ENCODE data around the gene NXN. TPM values are rescaled to one million over a fixed set of nuclear protein-coding genes. Genes with fewer than 3 reads are reported as not detected.
A peak's percentile ranks its signal among the peaks of the same experiment; 100 is the strongest.
"Not testable (repeated sequence)": the region's sequence is repeated elsewhere in the genome, so short reads cannot be mapped to it uniquely, and the experiment has no call there.

Gene NXN
- total and polyA plus RNA-seq, 4 donors = 25.7 to 60.6 (median 44.0) TPM

GRCh38 chr17:850851-851763 is 128.5 kb downstream of the NXN start:
- H3K9me3 ChIP-seq (ENCODE audit: control insufficient read depth, insufficient read depth, low read length) = no peaks in the 10 kb centered on the region
- DNase-seq (ENCODE audit: low read depth in 4 of 6, low spot score in 6 of 6) = peak in 1 of 6 donors; percentile 76
- no peaks in the 10 kb centered on the region for H3K27me3 ChIP-seq (ENCODE audit: control insufficient read depth, insufficient read depth, low read length)
- peak overlapping the region; percentile 79 for H3K27ac ChIP-seq (ENCODE audit: low read depth, low read length)
- peaks cover 45% of the 10 kb centered on the region for H3K4me1 ChIP-seq (ENCODE audit: control insufficient read depth, insufficient read depth, low read length)
- H3K4me3 ChIP-seq (ENCODE audit: low read depth, low read length) = no peak overlapping the region
- 47% methylated on average over 24 of the region's 30 CpGs for WGBS (ENCODE audit: insufficient coverage)
- peaks cover 6% of the 10 kb centered on the region for H3K36me3 ChIP-seq (ENCODE audit: control insufficient read depth, insufficient read depth, low read length)

GRCh38 chr17:850086-850850 is 129.3 kb downstream of the NXN start:
- H3K9me3 ChIP-seq (ENCODE audit: control insufficient read depth, insufficient read depth, low read length) = no peaks in the 10 kb centered on the region
- H3K27me3 ChIP-seq (ENCODE audit: control insufficient read depth, insufficient read depth, low read length) = no peaks in the 10 kb centered on the region
- peak overlapping the region; percentile 79 for H3K27ac ChIP-seq (ENCODE audit: low read depth, low read length)
- WGBS (ENCODE audit: insufficient coverage) = 81% methylated on average over 14 of the region's 25 CpGs
- H3K4me1 ChIP-seq (ENCODE audit: control insufficient read depth, insufficient read depth, low read length) = peaks cover 45% of the 10 kb centered on the region
- no peak for DNase-seq (ENCODE audit: low read depth in 4 of 6, low spot score in 6 of 6)
- peaks cover 6% of the 10 kb centered on the region for H3K36me3 ChIP-seq (ENCODE audit: control insufficient read depth, insufficient read depth, low read length)
- no peak overlapping the region for H3K4me3 ChIP-seq (ENCODE audit: low read depth, low read length)

- no peaks in the 10 kb centered on the region for H3K27me3 ChIP-seq (ENCODE audit: control insufficient read depth, insufficient read depth, low read length)
- no peaks in the 10 kb centered on the region for H3K9me3 ChIP-seq (ENCODE audit: control insufficient read depth, insufficient read depth, low read length)
- 66% methylated on average over 11 of the region's 11 CpGs for WGBS (ENCODE audit: insufficient coverage)
- peaks cover 48% of the 10 kb centered on the region for H3K4me1 ChIP-seq (ENCODE audit: control insufficient read depth, insufficient read depth, low read length)
- DNase-seq (ENCODE audit: low read depth in 4 of 6, low spot score in 6 of 6) = no peak
- H3K27ac ChIP-seq (ENCODE audit: low read depth, low read length) = peak overlapping the region; percentile 22
- no peak overlapping the region for H3K4me3 ChIP-seq (ENCODE audit: low read depth, low read length)
- H3K36me3 ChIP-seq (ENCODE audit: control insufficient read depth, insufficient read depth, low read length) = peaks cover 6% of the 10 kb centered on the region
Measured at GRCh38 chr17:848402-848801, 131.2 kb downstream of the NXN start.

DNA sequence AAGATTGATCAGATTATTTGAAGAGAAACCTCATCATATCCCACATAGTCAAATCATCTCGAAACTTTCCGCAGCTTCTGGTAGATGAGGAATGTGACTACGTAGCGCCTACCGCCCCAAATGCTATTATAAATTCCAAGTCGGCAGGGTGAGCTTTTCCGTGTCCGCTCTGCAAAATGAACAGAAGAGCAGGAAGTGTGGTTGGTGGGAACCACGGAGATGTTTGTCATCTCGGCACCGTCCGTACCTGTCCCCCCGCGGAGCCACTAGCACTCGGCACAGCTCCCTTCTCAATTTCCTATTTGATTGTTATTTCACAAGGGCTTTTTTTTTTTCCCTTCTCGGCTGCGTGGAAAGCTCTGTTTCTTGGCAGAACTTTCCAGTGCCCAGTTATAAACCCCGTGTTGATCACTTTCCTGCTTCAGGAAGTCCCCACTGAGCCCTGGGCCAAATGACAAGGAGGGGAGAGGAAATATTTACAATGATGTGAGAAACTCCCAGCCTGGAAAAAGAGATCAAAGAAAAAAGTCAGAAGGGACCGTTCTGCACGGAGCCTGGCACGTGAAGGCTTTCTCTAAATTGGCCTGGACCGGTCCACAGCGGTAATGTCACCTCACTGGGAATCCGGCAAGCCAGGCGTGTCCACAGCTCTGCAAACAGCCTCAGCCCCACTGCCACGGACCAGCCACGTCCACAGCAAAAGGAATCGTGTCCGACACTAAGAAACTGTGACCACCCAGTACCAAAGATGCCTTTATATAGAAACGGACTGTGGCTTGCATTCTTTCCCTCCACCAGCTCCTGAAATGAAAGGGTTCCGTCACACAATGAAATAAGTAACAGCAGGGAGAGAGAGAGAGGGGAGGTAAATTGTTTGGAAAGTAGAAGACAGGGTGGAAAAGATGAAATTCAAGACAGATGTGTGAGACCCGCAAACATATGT is 132.4 kb downstream of the NXN start:
- Histone ChIP-seq H3K36me3 (ENCODE audit: control insufficient read depth, insufficient read depth, low read length) (peaks cover 8% of the 10 kb centered on the region), H3K27ac (ENCODE audit: low read depth, low read length) (peak overlapping the region; percentile 78), H3K27me3 (ENCODE audit: control insufficient read depth, insufficient read depth, low read length) (no peaks in the 10 kb centered on the region), H3K4me1 (ENCODE audit: control insufficient read depth, insufficient read depth, low read length) (peaks cover 50% of the 10 kb centered on the region), H3K4me3 (ENCODE audit: low read depth, low read length) (no peak overlapping the region), H3K9me3 (ENCODE audit: control insufficient read depth, insufficient read depth, low read length) (no peaks in the 10 kb centered on the region)
- peak in 1 of 6 donors; percentile 39 for DNase-seq (ENCODE audit: low read depth in 4 of 6, low spot score in 6 of 6)
- 33% methylated on average over 19 of the region's 32 CpGs for WGBS (ENCODE audit: insufficient coverage)

DNA sequence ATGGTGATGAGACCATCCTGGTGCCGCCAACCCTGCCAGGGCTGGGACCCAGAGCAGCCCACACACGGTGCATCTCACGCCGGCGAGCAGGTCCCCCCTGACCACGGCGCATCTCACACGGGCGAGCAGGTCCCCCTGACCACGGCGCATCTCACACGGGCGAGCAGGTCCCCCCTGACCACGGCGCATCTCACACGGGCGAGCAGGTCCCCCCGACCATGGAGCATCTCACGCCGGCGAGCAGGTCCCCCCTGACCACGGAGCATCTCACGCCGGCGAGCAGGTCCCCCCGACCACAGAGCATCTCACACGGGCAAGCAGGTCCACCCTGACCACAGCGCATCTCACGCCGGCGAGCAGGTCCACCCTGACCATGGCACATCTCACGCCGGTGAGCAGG is 138.3 kb downstream of the NXN start:
- no peak for DNase-seq (ENCODE audit: low read depth in 4 of 6, low spot score in 6 of 6)
- H3K4me1 ChIP-seq (ENCODE audit: control insufficient read depth, insufficient read depth, low read length) = peaks cover 7% of the 10 kb centered on the region
- no peak overlapping the region for H3K4me3 ChIP-seq (ENCODE audit: low read depth, low read length)
- WGBS (ENCODE audit: insufficient coverage) = 85% methylated on average over 32 of the region's 33 CpGs
- no peak overlapping the region for H3K27ac ChIP-seq (ENCODE audit: low read depth, low read length)
- H3K36me3 ChIP-seq (ENCODE audit: control insufficient read depth, insufficient read depth, low read length) = peaks cover 17% of the 10 kb centered on the region
- no peaks in the 10 kb centered on the region for H3K9me3 ChIP-seq (ENCODE audit: control insufficient read depth, insufficient read depth, low read length)
- H3K27me3 ChIP-seq (ENCODE audit: control insufficient read depth, insufficient read depth, low read length) = no peaks in the 10 kb centered on the region

DNA sequence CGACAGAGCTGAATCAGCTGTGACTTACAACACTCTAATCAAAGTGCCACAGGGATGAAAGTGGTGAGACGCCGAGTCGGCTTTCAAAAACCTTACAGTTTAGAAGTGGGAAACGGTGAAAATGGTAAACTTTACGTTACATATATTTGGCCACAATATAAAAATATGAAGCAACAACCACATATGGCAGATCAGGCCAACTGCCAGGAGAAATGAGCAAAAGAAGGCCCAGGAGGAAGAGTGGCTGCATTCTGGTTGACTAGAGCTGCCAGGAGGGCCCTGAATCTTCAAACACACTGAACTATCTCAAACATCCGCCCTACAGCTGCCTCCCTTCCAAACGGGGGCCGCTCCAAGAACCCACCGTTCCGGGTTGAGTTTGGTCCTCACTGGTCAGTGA is 141.1 kb downstream of the NXN start:
- peak in 1 of 6 donors; percentile 70 for DNase-seq (ENCODE audit: low read depth in 4 of 6, low spot score in 6 of 6)
- H3K27ac ChIP-seq (ENCODE audit: low read depth, low read length) = no peak overlapping the region
- no peaks in the 10 kb centered on the region for H3K27me3 ChIP-seq (ENCODE audit: control insufficient read depth, insufficient read depth, low read length)
- 94% methylated on average over 5 of the region's 11 CpGs for WGBS (ENCODE audit: insufficient coverage)
- peaks cover 17% of the 10 kb centered on the region for H3K36me3 ChIP-seq (ENCODE audit: control insufficient read depth, insufficient read depth, low read length)
- H3K4me1 ChIP-seq (ENCODE audit: control insufficient read depth, insufficient read depth, low read length) = peaks cover 11% of the 10 kb centered on the region
- no peaks in the 10 kb centered on the region for H3K9me3 ChIP-seq (ENCODE audit: control insufficient read depth, insufficient read depth, low read length)
- no peak overlapping the region for H3K4me3 ChIP-seq (ENCODE audit: low read depth, low read length)

GRCh38 chr17:836151-836550 is 143.4 kb downstream of the NXN start:
- Histone ChIP-seq H3K27me3 (ENCODE audit: control insufficient read depth, insufficient read depth, low read length) (no peaks in the 10 kb centered on the region), H3K9me3 (ENCODE audit: control insufficient read depth, insufficient read depth, low read length) (no peaks in the 10 kb centered on the region), H3K27ac (ENCODE audit: low read depth, low read length) (peak overlapping the region; percentile 33), H3K4me3 (ENCODE audit: low read depth, low read length) (no peak overlapping the region), H3K36me3 (ENCODE audit: control insufficient read depth, insufficient read depth, low read length) (peaks cover 7% of the 10 kb centered on the region), H3K4me1 (ENCODE audit: control insufficient read depth, insufficient read depth, low read length) (peaks cover 6% of the 10 kb centered on the region)
- WGBS (ENCODE audit: insufficient coverage) = 96% methylated on average over 9 of the region's 9 CpGs
- no peak for DNase-seq (ENCODE audit: low read depth in 4 of 6, low spot score in 6 of 6)

DNA sequence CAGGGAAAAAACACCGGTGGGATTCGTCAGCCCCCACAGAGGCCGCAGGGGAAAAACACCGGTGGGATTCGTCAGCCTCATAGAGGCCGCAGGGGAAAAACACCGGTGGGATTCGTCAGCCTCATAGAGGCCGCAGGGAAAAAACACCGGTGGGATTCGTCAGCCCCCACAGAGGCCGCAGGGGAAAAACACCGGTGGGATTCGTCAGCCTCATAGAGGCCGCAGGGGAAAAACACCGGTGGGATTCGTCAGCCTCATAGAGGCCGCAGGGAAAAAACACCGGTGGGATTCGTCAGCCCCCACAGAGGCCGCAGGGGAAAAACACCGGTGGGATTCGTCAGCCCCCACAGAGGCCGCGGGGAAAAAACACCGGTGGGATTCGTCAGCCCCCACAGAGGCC is 143.9 kb downstream of the NXN start:
- not testable (repeated sequence) for H3K9me3 ChIP-seq (ENCODE audit: control insufficient read depth, insufficient read depth, low read length); H3K4me3 ChIP-seq (ENCODE audit: low read depth, low read length); H3K27me3 ChIP-seq (ENCODE audit: control insufficient read depth, insufficient read depth, low read length); DNase-seq (ENCODE audit: low read depth in 4 of 6, low spot score in 6 of 6); H3K4me1 ChIP-seq (ENCODE audit: control insufficient read depth, insufficient read depth, low read length); H3K36me3 ChIP-seq (ENCODE audit: control insufficient read depth, insufficient read depth, low read length)
- 100% methylated on average over 5 of the region's 27 CpGs for WGBS (ENCODE audit: insufficient coverage)
- H3K27ac ChIP-seq (ENCODE audit: low read depth, low read length) = peak overlapping the region; percentile 33

GRCh38 chr17:835263-835662 is 144.3 kb downstream of the NXN start:
- WGBS (ENCODE audit: insufficient coverage) = 47% methylated on average over 3 of the region's 9 CpGs
- no peak overlapping the region for H3K4me3 ChIP-seq (ENCODE audit: low read depth, low read length)
- no peaks in the 10 kb centered on the region for H3K27me3 ChIP-seq (ENCODE audit: control insufficient read depth, insufficient read depth, low read length)
- H3K36me3 ChIP-seq (ENCODE audit: control insufficient read depth, insufficient read depth, low read length) = peaks cover 2% of the 10 kb centered on the region
- no peak overlapping the region for H3K27ac ChIP-seq (ENCODE audit: low read depth, low read length)
- peaks cover 6% of the 10 kb centered on the region for H3K4me1 ChIP-seq (ENCODE audit: control insufficient read depth, insufficient read depth, low read length)
- H3K9me3 ChIP-seq (ENCODE audit: control insufficient read depth, insufficient read depth, low read length) = no peaks in the 10 kb centered on the region
- DNase-seq (ENCODE audit: low read depth in 4 of 6, low spot score in 6 of 6) = peak in 1 of 6 donors; percentile 41

Data from spinal cord (tissue), 10 donors.